Measurements from ENCODE around the gene RUSC2.
"Not testable (repeated sequence)": the region's sequence is repeated elsewhere in the genome, so short reads cannot be mapped to it uniquely, and the experiment has no call there.

RUSC2 gene

DNA sequence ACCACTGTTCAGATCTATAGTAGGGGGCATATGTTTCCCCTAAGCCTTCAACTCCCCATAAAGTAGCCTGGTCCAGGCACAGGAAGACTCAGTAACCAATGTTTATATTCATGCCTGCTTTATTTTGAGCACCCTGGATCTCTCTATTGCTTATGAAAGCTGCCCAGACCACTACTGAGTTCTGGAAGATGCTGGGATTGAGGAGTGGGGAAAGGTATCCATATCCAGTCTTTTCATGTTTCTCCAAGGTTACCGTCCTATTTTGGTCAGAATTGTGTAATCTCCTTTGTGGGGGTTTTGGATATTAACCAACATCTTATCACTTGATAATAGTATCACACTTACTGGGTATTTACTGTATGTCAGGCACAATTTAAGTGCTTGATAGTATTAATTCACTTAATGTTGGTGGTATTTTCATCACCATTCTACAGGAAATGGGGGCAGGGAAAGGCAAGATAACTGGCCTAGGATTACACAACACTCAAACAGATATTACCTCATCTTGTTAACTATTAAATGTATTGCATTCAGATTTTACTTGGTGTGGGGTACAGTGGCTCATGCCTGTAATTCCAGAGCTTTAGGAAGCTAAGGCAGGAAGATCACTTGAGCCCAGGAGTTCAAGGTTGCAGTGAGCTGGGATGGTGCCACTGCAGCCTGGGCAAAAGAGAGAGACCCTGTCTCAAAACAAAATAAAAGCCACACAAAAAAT is 36.3 kb downstream of the RUSC2 start:
- no peak for DNase-seq

DNA sequence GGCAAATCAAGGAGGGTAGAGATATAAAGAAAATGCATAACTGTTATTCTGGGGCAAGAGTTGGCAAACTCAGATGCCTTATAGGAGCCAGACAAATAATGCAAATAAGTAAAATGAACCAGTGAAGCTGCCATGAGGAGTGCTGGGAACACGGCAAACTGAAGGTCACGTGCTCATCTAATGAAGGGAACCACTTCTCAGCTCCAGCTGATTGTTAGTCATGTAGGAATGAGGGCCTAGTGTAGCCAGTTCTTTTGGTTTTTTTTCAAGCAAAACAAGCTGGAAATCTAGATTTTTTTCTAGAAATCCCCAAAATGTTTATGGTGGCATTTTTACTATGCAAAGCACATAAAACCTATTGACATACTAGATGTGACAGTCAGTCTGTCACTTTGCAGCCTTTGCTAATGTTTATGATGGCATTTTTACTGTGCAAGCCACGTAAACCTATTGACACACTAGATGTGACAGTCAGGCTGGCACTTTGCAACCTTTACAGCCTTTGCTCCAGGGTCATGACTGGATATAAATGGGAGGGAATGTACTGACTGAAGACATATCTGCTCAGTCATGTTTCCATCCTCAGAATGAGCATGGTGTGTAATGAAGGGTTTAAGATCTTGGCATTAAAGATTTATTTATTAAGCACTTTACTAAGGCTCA is 39.4 kb downstream of the RUSC2 start:
- no peak for DNase-seq

DNA sequence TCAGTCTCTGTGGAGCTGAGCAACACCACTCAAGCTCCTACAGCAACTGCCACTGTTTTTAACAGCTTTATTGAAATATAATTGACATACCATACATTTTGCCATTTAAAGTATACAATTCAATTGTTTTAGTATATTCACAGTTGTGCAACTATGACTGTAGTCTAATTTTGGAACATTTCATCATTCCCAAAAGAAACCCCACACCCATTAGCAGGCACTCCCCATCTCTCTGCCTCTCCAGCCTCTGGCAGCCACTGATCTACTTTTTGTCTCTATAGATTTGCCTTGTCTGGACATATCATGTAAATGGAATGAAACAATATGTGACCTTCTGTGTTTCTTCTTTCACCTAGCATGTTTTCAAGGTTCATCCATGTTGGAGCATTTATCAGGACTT is 43.5 kb downstream of the RUSC2 start:
- DNase-seq: no peak

DNA sequence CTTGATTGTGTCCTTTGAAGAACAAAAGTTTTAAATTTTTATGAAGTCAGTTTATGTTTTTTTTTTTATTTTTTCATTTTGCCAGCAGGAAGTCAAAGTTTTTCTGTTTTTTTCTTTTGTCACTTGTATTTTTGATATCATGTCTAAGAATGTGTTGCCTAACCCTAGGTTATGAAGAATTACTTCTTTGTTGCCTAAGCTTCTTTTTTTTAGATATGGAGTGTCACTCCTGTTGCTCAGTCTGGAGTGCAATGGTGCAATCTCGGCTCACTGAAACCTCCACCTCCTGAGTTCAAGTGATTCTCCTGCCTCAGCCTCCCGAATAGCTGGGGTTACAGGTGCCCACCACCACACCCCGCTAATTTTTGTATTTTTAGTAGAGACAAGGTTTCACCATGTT is 45.0 kb downstream of the RUSC2 start:
- DNase-seq: not testable (repeated sequence)

DNA sequence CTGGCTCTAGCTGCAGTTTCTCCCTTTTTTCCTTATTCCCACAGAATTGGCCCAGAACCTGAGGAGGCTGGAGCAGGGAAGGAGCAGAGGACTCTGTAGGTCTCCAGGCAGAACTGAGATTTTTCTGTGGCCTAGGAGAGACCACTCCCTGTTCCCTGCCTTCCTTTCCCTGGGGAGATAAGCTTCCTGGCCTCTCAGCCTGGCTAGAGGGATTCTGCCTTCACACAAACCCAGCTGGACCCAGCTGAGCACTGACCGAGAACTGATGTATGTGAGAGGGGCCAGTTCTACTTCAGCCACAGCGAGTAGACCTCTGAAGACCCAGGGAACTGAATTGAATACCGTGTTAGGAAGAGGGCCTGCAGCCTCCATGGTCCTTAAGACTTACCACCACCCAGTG is 48.0 kb downstream of the RUSC2 start:
- DNase-seq: no peak

DNA sequence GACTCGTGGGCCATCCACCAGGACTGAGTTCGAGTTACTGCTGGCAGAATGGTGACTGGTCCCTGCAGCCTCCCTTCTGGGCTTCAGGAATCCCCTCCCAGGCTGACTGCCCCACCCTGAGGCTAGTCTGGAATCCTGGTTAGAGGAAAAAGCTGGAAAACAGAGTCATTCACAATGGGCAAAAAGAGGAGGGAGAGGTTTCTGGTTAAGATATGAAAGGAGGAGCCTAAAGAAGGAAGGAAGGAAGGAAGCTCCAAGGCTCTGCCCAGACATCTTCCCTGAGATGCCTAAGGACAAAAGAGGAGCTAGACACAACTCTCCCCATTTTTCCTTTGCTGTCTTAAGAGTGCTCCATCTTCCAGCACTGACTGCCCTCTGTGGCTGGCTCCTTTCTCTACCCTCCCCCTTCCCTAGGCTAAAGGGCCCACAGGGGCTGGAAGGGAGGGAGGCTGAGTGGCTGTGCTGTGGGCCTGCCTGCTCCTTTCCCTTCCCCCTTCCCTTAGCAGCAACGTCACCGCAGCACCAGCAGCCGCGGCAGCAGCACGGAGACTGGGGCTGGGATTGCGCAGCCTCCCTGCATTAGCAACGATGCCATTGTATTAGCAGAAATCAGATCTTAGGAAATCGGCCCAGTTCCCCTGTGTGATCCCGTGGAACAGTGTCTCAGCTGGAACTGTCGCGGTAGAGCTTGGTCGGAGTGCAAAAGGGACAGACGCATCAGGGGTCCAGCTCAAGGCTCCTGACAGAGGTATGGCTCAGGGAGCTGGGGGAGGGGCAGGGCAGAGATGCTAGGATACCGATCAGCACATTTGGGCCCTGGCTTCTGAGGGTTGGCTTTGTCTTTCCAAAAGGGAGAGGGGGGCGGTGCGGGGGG is 48.7 kb downstream of the RUSC2 start:
- DNase-seq: no peak
